ENCODE results near the gene RBM4.
A peak's percentile ranks its signal among the peaks of the same experiment; 100 is the strongest.

The RBM4 gene

GRCh38 chr11:66651016-66651415 is 12.5 kb downstream of the RBM4 start:
- DNase-seq (ENCODE audit: low read depth in 3 of 3, low spot score in 1 of 3) = no peak

GRCh38 chr11:66652651-66653050 is 14.1 kb downstream of the RBM4 start:
- no peak for DNase-seq (ENCODE audit: low read depth in 3 of 3, low spot score in 1 of 3)

- DNase-seq (ENCODE audit: low read depth in 3 of 3, low spot score in 1 of 3) = no peak
Observed at GRCh38 chr11:66653123-66653522, 14.6 kb downstream of the RBM4 start.

GRCh38 chr11:66659763-66660162 is 21.3 kb downstream of the RBM4 start:
- DNase-seq (ENCODE audit: low read depth in 3 of 3, low spot score in 1 of 3) = no peak

- DNase-seq (ENCODE audit: low read depth in 3 of 3, low spot score in 1 of 3) = no peak
Observed at GRCh38 chr11:66663741-66664296, 25.3 kb downstream of the RBM4 start.

- no peak for DNase-seq (ENCODE audit: low read depth in 3 of 3, low spot score in 1 of 3)
Observed at GRCh38 chr11:66665369-66665768, 26.9 kb downstream of the RBM4 start.

- no peak for DNase-seq (ENCODE audit: low read depth in 3 of 3, low spot score in 1 of 3)
Observed at GRCh38 chr11:66670816-66671215, 32.3 kb downstream of the RBM4 start.

GRCh38 chr11:66674964-66675602 is 36.6 kb downstream of the RBM4 start:
- DNase-seq (ENCODE audit: low read depth in 3 of 3, low spot score in 1 of 3) = no peak

- DNase-seq (ENCODE audit: low read depth in 3 of 3, low spot score in 1 of 3) = no peak
Observed at GRCh38 chr11:66676282-66676919, 37.9 kb downstream of the RBM4 start.

GRCh38 chr11:66676931-66677598 is 38.6 kb downstream of the RBM4 start:
- DNase-seq (ENCODE audit: low read depth in 3 of 3, low spot score in 1 of 3) = no peak

GRCh38 chr11:66677599-66678375 is 39.3 kb downstream of the RBM4 start, which contains the start of gene RBM4B:
TSS of gene RBM4B (minus strand) at chr11:66677887. CDS start at chr11:66677079, 808 bp downstream.
- peak; percentile 87 to 88 (median 87) for DNase-seq (ENCODE audit: low read depth in 3 of 3, low spot score in 1 of 3)

GRCh38 chr11:66680966-66681645 is 42.6 kb downstream of the RBM4 start:
- no peak for DNase-seq (ENCODE audit: low read depth in 3 of 3, low spot score in 1 of 3)

- DNase-seq (ENCODE audit: low read depth in 3 of 3, low spot score in 1 of 3) = no peak
Observed at GRCh38 chr11:66683877-66684276, 45.4 kb downstream of the RBM4 start.

- DNase-seq (ENCODE audit: low read depth in 3 of 3, low spot score in 1 of 3) = no peak
Observed at GRCh38 chr11:66684635-66685034, 46.1 kb downstream of the RBM4 start.

- DNase-seq (ENCODE audit: low read depth in 3 of 3, low spot score in 1 of 3) = no peak
Observed at GRCh38 chr11:66685276-66686099, 47.0 kb downstream of the RBM4 start.

GRCh38 chr11:66686100-66686785 is 47.7 kb downstream of the RBM4 start:
- DNase-seq (ENCODE audit: low read depth in 3 of 3, low spot score in 1 of 3) = no peak

GRCh38 chr11:66686801-66687750 is 48.6 kb downstream of the RBM4 start:
- DNase-seq (ENCODE audit: low read depth in 3 of 3, low spot score in 1 of 3) = no peak

GRCh38 chr11:66687831-66688281 is 49.4 kb downstream of the RBM4 start:
- no peak for DNase-seq (ENCODE audit: low read depth in 3 of 3, low spot score in 1 of 3)

All from stimulated activated CD4-positive, alpha-beta T cell treated with anti-CD3 and anti-CD28 coated beads, TNF-alpha, amount 100 ng/mL, for 1 hour (primary cell).